Gastrocnemius medialis (tissue), 4 donors: ENCODE data around the gene FGF14.

Source experiments
- POLR2A ChIP-seq, 2 donors: fragments of 450-650 bp; IDR thresholded peaks; one replicate each; pipeline ENCODE4 v1.6.1; 2017; ENCODE audit warnings: antibody characterized with exemption in 2 of 2, mild to moderate bottlenecking in 2 of 2, moderate library complexity in 2 of 2
- TF ChIP-seq, protein P1 (sequence below), 5 experiments: fragments of 450-650 bp in 3 of 5; fragments of 200-600 bp in 2 of 5; sonication (generic) in 2 of 5; IDR thresholded peaks in 4 of 5; conservative IDR thresholded peaks in 1 of 5; 1 replicate in 4 of 5; 2 replicates in 1 of 5; pipeline ENCODE4 v1.5.1; 2016 to 2019; ENCODE audit warnings: antibody characterized with exemption in 5 of 5, mild to moderate bottlenecking in 3 of 5, moderate library complexity in 3 of 5

DNA sequence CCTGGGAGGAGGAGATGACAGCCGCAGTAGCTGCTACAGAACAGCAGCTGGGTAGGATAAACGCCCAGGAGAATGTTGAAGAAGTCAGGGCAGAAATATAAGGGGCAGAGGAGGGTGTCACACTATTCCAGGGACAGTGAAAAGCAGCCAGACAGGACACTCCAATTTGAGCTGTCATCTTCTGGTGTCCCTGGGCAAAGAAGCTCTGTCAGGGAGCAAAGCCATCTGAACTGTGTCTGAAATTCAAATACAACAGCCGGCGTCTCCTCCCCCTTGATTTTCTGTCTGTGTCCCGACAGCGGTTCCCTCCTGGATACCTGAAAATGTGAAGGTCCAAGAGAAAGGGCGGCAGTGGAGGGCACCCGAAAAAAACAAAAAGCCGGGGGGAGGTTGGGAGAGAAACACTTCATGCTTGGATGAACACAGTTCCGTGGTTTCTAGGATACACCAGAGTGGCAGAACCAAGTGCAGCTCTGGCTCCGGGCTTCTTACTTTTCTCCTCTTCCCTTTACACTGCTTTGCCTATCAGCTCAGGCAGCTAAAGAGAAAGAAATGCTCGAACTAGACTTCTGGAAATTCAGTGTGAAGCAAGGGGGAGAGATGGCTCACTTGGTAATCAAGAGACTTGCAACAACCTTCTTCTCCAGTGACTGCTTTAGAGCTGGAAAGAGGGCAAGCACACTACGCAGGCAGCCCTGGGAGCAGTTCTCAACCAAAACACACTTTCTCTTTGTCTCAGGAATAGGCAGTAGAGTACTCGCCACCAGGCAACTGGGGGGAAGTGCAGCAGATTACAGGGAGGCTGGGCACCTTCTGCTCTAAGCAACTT, 483.8 kb downstream of the FGF14 start:
- TF ChIP-seq, protein P1, sequence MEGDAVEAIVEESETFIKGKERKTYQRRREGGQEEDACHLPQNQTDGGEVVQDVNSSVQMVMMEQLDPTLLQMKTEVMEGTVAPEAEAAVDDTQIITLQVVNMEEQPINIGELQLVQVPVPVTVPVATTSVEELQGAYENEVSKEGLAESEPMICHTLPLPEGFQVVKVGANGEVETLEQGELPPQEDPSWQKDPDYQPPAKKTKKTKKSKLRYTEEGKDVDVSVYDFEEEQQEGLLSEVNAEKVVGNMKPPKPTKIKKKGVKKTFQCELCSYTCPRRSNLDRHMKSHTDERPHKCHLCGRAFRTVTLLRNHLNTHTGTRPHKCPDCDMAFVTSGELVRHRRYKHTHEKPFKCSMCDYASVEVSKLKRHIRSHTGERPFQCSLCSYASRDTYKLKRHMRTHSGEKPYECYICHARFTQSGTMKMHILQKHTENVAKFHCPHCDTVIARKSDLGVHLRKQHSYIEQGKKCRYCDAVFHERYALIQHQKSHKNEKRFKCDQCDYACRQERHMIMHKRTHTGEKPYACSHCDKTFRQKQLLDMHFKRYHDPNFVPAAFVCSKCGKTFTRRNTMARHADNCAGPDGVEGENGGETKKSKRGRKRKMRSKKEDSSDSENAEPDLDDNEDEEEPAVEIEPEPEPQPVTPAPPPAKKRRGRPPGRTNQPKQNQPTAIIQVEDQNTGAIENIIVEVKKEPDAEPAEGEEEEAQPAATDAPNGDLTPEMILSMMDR (IDR thresholded peaks at IDR 0.05 in 4 of 5, conservative IDR thresholded peaks at IDR 0.05 in 1 of 5) = no peak
- no peak for TF ChIP-seq POLR2A (IDR thresholded peaks at IDR 0.05)
